ENCODE data around the gene MORF4L2. TPM values are rescaled to one million over a fixed set of nuclear protein-coding genes. Genes with fewer than 3 reads are reported as not detected.

The MORF4L2 gene
- total and polyA plus RNA-seq, 2 of the 8 experiments (the other 6 are each of a cell fraction or from before 2014, with no cell fraction given) = 235 to 373 TPM

- ChIA-PET POLR2A (ENCODE audit: partially characterized antibody) (interaction anchor here (1.5 kb wide), 1 partner anchor 86 kb away, joined by 6 read pairs; no protein-coding TSS in a partner anchor), CTCF (ENCODE audit: partially characterized antibody) (interaction anchor here (0.8 to 2.3 kb wide), 5 partner anchors 23 to 143 kb away, joined by 3 to 18 read pairs (median 4); partner anchors contain the start of genes PLP1 and TMEM31)
- Histone ChIP-seq H2BK20ac (ENCODE audit: low read length) (no peak overlapping the region), H3K27me3 (replicated peaks in 1 of 4; ENCODE audit: control insufficient read depth in 3 of 4, extremely low read depth in 1 of 4, insufficient read depth in 3 of 4, low read length in 3 of 4) (no peaks in the 10 kb centered on the region), H4K5ac (ENCODE audit: insufficient read length, low read depth, low read length) (no peak overlapping the region), H3K4me1 (replicated peaks in 1 of 4; ENCODE audit: control insufficient read depth in 3 of 4, insufficient read depth in 4 of 4, low read length in 3 of 4) (peaks cover 0 to 2% (median 0%) of the 10 kb centered on the region in 4 experiments; a peak in 1 of 7 replicates), H3K14ac (ENCODE audit: insufficient read length) (no peak overlapping the region), H4K20me1 (replicated peaks in 1 of 2; ENCODE audit: control insufficient read depth in 1 of 2, insufficient read depth in 2 of 2, low read length in 2 of 2) (no peaks in the 10 kb centered on the region), H3K23ac (ENCODE audit: insufficient read length) (no peak overlapping the region), H2BK120ac (replicated peaks; ENCODE audit: low read depth, low read length) (no peak overlapping the region), H3K9ac (replicated peaks in 1 of 4; ENCODE audit: extremely low read depth in 1 of 4, low read depth in 3 of 4, low read length in 3 of 4) (no peak overlapping the region), H3K79me2 (ENCODE audit: control insufficient read depth in 1 of 2, insufficient read depth in 2 of 2, low read length in 2 of 2) (peaks cover 0 to 24% of the 10 kb centered on the region in 2 experiments; a peak in 3 of 4 replicates), H3K27ac (ENCODE audit: low read depth, low read length) (no peak overlapping the region), H3K18ac (ENCODE audit: extremely low read depth, low read length) (no peak overlapping the region), H2BK5ac (ENCODE audit: low read depth, low read length) (no peak overlapping the region), H3K23me2 (ENCODE audit: low read depth, low read length) (no peaks in the 10 kb centered on the region; the same call in 1 of the 2 replicates), H3K4me2 (ENCODE audit: insufficient read depth in 1 of 2, low read depth in 2 of 2, low read length in 2 of 2) (no peak overlapping the region), H3K79me1 (ENCODE audit: low read depth, low read length) (no peaks in the 10 kb centered on the region), H2BK15ac (ENCODE audit: low read length) (no peak overlapping the region), H3K36me3 (ENCODE audit: control insufficient read depth in 2 of 4, insufficient read depth in 4 of 4, low read length in 3 of 4) (peaks cover under 1 to 12% (median 6%) of the 10 kb centered on the region in 4 experiments; a peak in 6 of 8 replicates), H2AFZ (ENCODE audit: low read length) (no peak overlapping the region), H3K56ac (replicated peaks; ENCODE audit: insufficient read length, low read depth, low read length) (no peak overlapping the region), H2AK5ac (ENCODE audit: low read depth, low read length) (no peak overlapping the region), H3K4ac (replicated peaks; ENCODE audit: insufficient read length, low read depth, low read length) (no peak overlapping the region), H4K8ac (ENCODE audit: extremely low read depth, insufficient read depth, low read length) (no peak overlapping the region), H3K4me3 (ENCODE audit: extremely low read depth in 1 of 4, insufficient read depth in 2 of 4, low read depth in 3 of 4, low read length in 4 of 4) (no peak overlapping the region), H4K91ac (replicated peaks; ENCODE audit: insufficient read length, low read length) (no peak overlapping the region), H3K9me3 (ENCODE audit: insufficient read depth in 2 of 2, low read depth in 1 of 2, low read length in 1 of 2) (no peaks in the 10 kb centered on the region), H2BK12ac (ENCODE audit: low read depth, low read length) (no peak overlapping the region)
- 44% methylated on average over 4 of the region's 4 CpGs; no CpG with 5 or more reads in 1 of the 2 experiments for WGBS, 2 experiments (ENCODE audit: extremely low coverage in 1 of 2, insufficient coverage in 1 of 2, insufficient read length in 1 of 2, insufficient replicate concordance in 2 of 2, low coverage in 1 of 2, low lambda C conversion rate in 2 of 2, missing lambda C conversion rate in 1 of 2)
- FAIRE-seq (peak; percentile 77), DNase-seq (ENCODE audit: low read depth in 1 of 2, low spot score in 2 of 2) (no peak)
- no peak for TF ChIP-seq BRCA1 (IDR thresholded peaks at IDR 0.05; ENCODE audit: low read depth, low read length)
- TF ChIP-seq CTCF (IDR thresholded peaks at IDR 0.05; ENCODE audit: control extremely low read depth in 1 of 3, insufficient read depth in 1 of 3, low read depth in 1 of 3, low read length in 3 of 3) = peak in 2 of 3 experiments; percentile 26 to 39; a peak in 2 of 4 replicates
- TF ChIP-seq RAD21 (IDR thresholded peaks at IDR 0.05 in 1 of 2, conservative IDR thresholded peaks at IDR 0.05 in 1 of 2; ENCODE audit: low read depth in 2 of 2, low read length in 2 of 2) = peak; percentile 43
These were observed 2.4 kb upstream of the MORF4L2 start for GRCh38 chrX:103688946-103689345.
